ENCODE measurements around the gene ANKS1A.

Gene ANKS1A

GRCh38 chr6:34947561-34947960 is 58.5 kb downstream of the ANKS1A start:
- no peak for TF ChIP-seq ZNF211 (tag by site-specific recombination; IDR thresholded peaks at IDR 0.05; ENCODE audit: low read depth)
- TF ChIP-seq ZNF473 (tag by site-specific recombination; IDR thresholded peaks at IDR 0.05) = no peak
- Histone ChIP-seq H3K9me3 (ENCODE audit: control insufficient read depth, insufficient read depth, low read depth, low read length) (no peaks in the 10 kb centered on the region), H3K27ac (ENCODE audit: extremely low read depth, low read depth, low read length) (no peak overlapping the region), H3K36me3 (ENCODE audit: control insufficient read depth in 2 of 2, insufficient read depth in 1 of 2, low read length in 2 of 2) (no peaks in the 10 kb centered on the region), H3K4me1 (ENCODE audit: control insufficient read depth, insufficient read depth, low read length) (peaks cover 15% of the 10 kb centered on the region), H3K4me3 (ENCODE audit: low read depth, low read length) (no peak overlapping the region)
- ChIA-PET CTCF (interaction anchor here (0.6 kb wide), 1 partner anchor 621 kb away, joined by 3 read pairs; no protein-coding TSS in a partner anchor), POLR2A (no interaction called here)

- TF ChIP-seq ZNF623 (tag by site-specific recombination; IDR thresholded peaks at IDR 0.05) (no peak), FEZF1 (tag by site-specific recombination; IDR thresholded peaks at IDR 0.05) (peak; percentile 36; the same call in 1 of the 2 replicates)
- Histone ChIP-seq H3K4me1 (ENCODE audit: control insufficient read depth, insufficient read depth, low read length) (peaks cover 25% of the 10 kb centered on the region), H3K36me3 (ENCODE audit: control insufficient read depth in 2 of 2, insufficient read depth in 1 of 2, low read length in 2 of 2) (no peaks in the 10 kb centered on the region), H3K27ac (ENCODE audit: extremely low read depth, low read depth, low read length) (no peak overlapping the region), H3K9me3 (ENCODE audit: control insufficient read depth, insufficient read depth, low read depth, low read length) (no peaks in the 10 kb centered on the region), H3K4me3 (ENCODE audit: low read depth, low read length) (no peak overlapping the region)
- POLR2A ChIA-PET = interaction anchor here (1.0 to 1.2 kb wide), 2 partner anchors 14 to 62 kb away, joined by 3 to 7 read pairs; partner anchors contain the start of gene TAF11
- CTCF ChIA-PET = interaction anchor here (0.5 to 4.4 kb wide), 6 partner anchors 12 to 178 kb away, joined by 3 to 14 read pairs (median 3); no protein-coding TSS in a partner anchor
Measured at GRCh38 chr6:34949636-34950035, 60.6 kb downstream of the ANKS1A start.

- POLR2A ChIA-PET = no interaction called here
- Histone ChIP-seq H3K4me3 (ENCODE audit: low read depth, low read length) (no peak overlapping the region), H3K27ac (ENCODE audit: extremely low read depth, low read depth, low read length) (no peak overlapping the region; the same call in 1 of the 2 replicates), H3K4me1 (ENCODE audit: control insufficient read depth, insufficient read depth, low read length) (peaks cover 25% of the 10 kb centered on the region), H3K9me3 (ENCODE audit: control insufficient read depth, insufficient read depth, low read depth, low read length) (no peaks in the 10 kb centered on the region), H3K36me3 (ENCODE audit: control insufficient read depth in 2 of 2, insufficient read depth in 1 of 2, low read length in 2 of 2) (no peaks in the 10 kb centered on the region)
- CTCF ChIA-PET = interaction anchor here (0.9 to 4.4 kb wide), 4 partner anchors 17 to 189 kb away, joined by 3 to 14 read pairs (median 4); no protein-coding TSS in a partner anchor
- TF ChIP-seq SETDB1 (IDR thresholded peaks at IDR 0.05; ENCODE audit: insufficient read length, low read length) (no peak), ZNF792 (tag by site-specific recombination; IDR thresholded peaks at IDR 0.05) (no peak), MZF1 (tag by site-specific recombination; IDR thresholded peaks at IDR 0.05; ENCODE audit: borderline replicate concordance) (no peak), PATZ1 (tag by site-specific recombination; IDR thresholded peaks at IDR 0.05) (no peak), GLI4 (tag by site-specific recombination; IDR thresholded peaks at IDR 0.05) (no peak), ZNF639 (tag by site-specific recombination; IDR thresholded peaks at IDR 0.05) (no peak), ZNF624 (tag by site-specific recombination; IDR thresholded peaks at IDR 0.05) (no peak), TSHZ1 (tag by site-specific recombination; IDR thresholded peaks at IDR 0.05; ENCODE audit: borderline replicate concordance) (peak; percentile 62; the same call in 1 of the 2 replicates), ZNF274 (IDR thresholded peaks at IDR 0.05; ENCODE audit: low read length) (no peak), ZNF274 (tag by site-specific recombination; IDR thresholded peaks at IDR 0.05; ENCODE audit: borderline replicate concordance) (no peak), ZNF518A (tag by site-specific recombination; conservative IDR thresholded peaks at IDR 0.05; ENCODE audit: low read depth) (no peak), FEZF1 (tag by site-specific recombination; IDR thresholded peaks at IDR 0.05) (0 out of 2 replicates have a peak, but pooled peaks have one; percentile 7), ATF2 (tag by site-specific recombination; IDR thresholded peaks at IDR 0.05; ENCODE audit: low read depth) (0 out of 2 replicates have a peak, but pooled peaks have one; percentile 40), ZNF664 (tag by site-specific recombination; IDR thresholded peaks at IDR 0.05) (no peak)
Measured at GRCh38 chr6:34950849-34951248, 61.8 kb downstream of the ANKS1A start.

Measured in HEK293 (cell line).